ENCODE results near the gene CTBP2.
"Not testable (repeated sequence)": the region's sequence is repeated elsewhere in the genome, so short reads cannot be mapped to it uniquely, and the experiment has no call there.

DNA sequence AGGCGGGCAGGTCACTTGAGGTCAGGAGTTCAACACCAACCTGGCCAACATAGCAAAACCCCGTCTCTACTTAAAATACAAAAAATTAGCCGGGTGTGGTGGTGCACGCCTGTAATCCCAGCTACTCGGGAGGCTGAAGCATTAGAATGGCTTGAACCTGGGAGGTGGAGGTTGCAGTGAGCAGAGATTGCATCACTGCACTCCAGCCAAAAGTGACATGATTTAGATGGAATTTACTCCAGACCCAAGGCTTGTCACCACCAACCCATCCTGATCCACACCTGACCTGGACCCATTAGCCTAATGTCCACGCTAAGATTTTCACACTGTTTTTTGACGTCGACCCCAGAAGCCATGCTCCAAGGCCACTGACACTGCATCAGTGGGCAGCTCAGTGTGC lies 101.0 kb downstream of the CTBP2 start:
- TF ChIP-seq CTCF, POLR2A (IDR thresholded peaks at IDR 0.05): not testable (repeated sequence)

Data from thyroid gland (tissue), 4 donors.